Endothelial cell of umbilical vein (primary cell): Measurements from ENCODE around the gene AKAP12. TPM values are rescaled to one million over a fixed set of nuclear protein-coding genes. Genes with fewer than 3 reads are reported as not detected.
"Not testable (repeated sequence)": the region's sequence is repeated elsewhere in the genome, so short reads cannot be mapped to it uniquely, and the experiment has no call there.

Source experiments
- BruUV-seq: library from RNA; stranded (reverse); fragments of 400-500 nt; replicated peaks from 2 replicates; lab custom pipeline; 2021; lab: Mats Ljungman, UMichigan
- CTCF ChIA-PET: fragments of 300-600, 350-600 bp; sonication (Branson Sonifier 250); formaldehyde crosslinking; loops from one replicate; lab custom pipeline; 2021; ENCODE audit warnings: antibody characterized with exemption, inconsistent platforms; lab: Charles Lee
- POLR2A ChIA-PET: fragments of 300-600, 350-600 bp; sonication (Branson Sonifier 250); formaldehyde crosslinking; loops from one replicate; lab custom pipeline; 2021; ENCODE audit warnings: antibody characterized with exemption, inconsistent platforms; lab: Charles Lee
- DNase-seq: peaks from one replicate; pipeline ENCODE4 v3.0.0-alpha.2; 2011; ENCODE audit warnings: low read depth, low spot score
- FAIRE-seq: peaks from 2 replicates; lab custom pipeline; 2011; peaks lifted over from hg19 to GRCh38; lab: Jason Lieb, UNC
- H2AFZ ChIP-seq: 2 replicates; pipeline ENCODE4 v1.6.0; 2012; ENCODE audit warnings: low read depth, low read length, control low read depth, inconsistent platforms
- H3K27ac ChIP-seq: 2 replicates; pipeline ENCODE4 v1.5.1; 2011; ENCODE audit warnings: low read depth, mild to moderate bottlenecking, control low read depth, low read length, moderate library complexity; ENCODE audit not compliant: insufficient read depth
- H3K27me3 ChIP-seq, 2 experiments: 2 replicates each; pipeline versions ENCODE4 v1.6.0 to v1.6.1; 2011; ENCODE audit warnings: low read length in 2 of 2, mixed read lengths in 1 of 2; ENCODE audit not compliant: control insufficient read depth in 2 of 2, insufficient read depth in 2 of 2
- H3K36me3 ChIP-seq, 2 experiments: 2 replicates in 1 of 2; 3 replicates in 1 of 2; pipeline ENCODE4 v1.5.1; 2011; ENCODE audit warnings: low read length in 2 of 2, mild to moderate bottlenecking in 1 of 2, moderate library complexity in 1 of 2; ENCODE audit not compliant: control insufficient read depth in 2 of 2, insufficient read depth in 2 of 2; ENCODE audit errors: extremely low read depth in 1 of 2
- H3K4me1 ChIP-seq: 3 replicates; pipeline ENCODE4 v1.5.1; 2011; ENCODE audit warnings: mild to moderate bottlenecking, low read length; ENCODE audit not compliant: control insufficient read depth, insufficient read depth; ENCODE audit errors: extremely low read depth
- H3K4me2 ChIP-seq: 2 replicates; pipeline ENCODE4 v1.6.1; 2011; ENCODE audit warnings: low read length, control low read depth, mixed read lengths; ENCODE audit not compliant: insufficient read depth
- H3K4me3 ChIP-seq, 3 experiments: fragments of 200-600 bp in 1 of 3; sonication (generic), shearing (Covaris generic) in 1 of 3; replicated peaks in 1 of 3; 2 replicates each; pipeline ENCODE4 v1.5.1; 2011 to 2016; ENCODE audit warnings: control low read depth in 3 of 3, low read length in 3 of 3, mild to moderate bottlenecking in 2 of 3, inconsistent platforms in 1 of 3, low read depth in 1 of 3, moderate library complexity in 1 of 3; ENCODE audit not compliant: insufficient read depth in 1 of 3
- H3K79me2 ChIP-seq: 2 replicates; pipeline ENCODE4 v1.6.0; 2012; ENCODE audit warnings: low read length, inconsistent platforms; ENCODE audit not compliant: control insufficient read depth, insufficient read depth
- H3K9ac ChIP-seq: replicated peaks from 2 replicates; pipeline ENCODE3; 2011; ENCODE audit warnings: low read length, control low read depth; ENCODE audit not compliant: insufficient read depth; ENCODE audit errors: extremely low read depth
- H3K9me1 ChIP-seq: replicated peaks from 3 replicates; pipeline ENCODE4 v1.6.0; 2011; ENCODE audit warnings: mild to moderate bottlenecking, low read length; ENCODE audit not compliant: control insufficient read depth, insufficient read depth; ENCODE audit errors: extremely low read depth
- H3K9me3 ChIP-seq: replicated peaks from 2 replicates; pipeline ENCODE4 v1.5.1; 2012; ENCODE audit warnings: low read length, inconsistent platforms; ENCODE audit not compliant: control insufficient read depth, insufficient read depth
- H4K20me1 ChIP-seq: replicated peaks from 2 replicates; pipeline ENCODE3; 2011; ENCODE audit warnings: mild to moderate bottlenecking, low read length; ENCODE audit not compliant: control insufficient read depth, insufficient read depth; ENCODE audit errors: extremely low read depth
- EZH2 ChIP-seq: IDR thresholded peaks from 2 replicates; pipeline ENCODE4 v1.6.1; 2012; ENCODE audit warnings: borderline replicate concordance, low read depth, mild to moderate bottlenecking, moderate library complexity, low read length, inconsistent platforms; ENCODE audit not compliant: severe bottlenecking
- dilution Hi-C: fragments of 300-500 bp; cut with MboI; formaldehyde crosslinking; loops from one replicate; pipeline ENCODE4 v1.15.0; 2019; ENCODE audit warnings: low sequenced_read_pairs; ENCODE audit not compliant: extremely low pct_ligation_motif_present
- intact Hi-C: fragments of 100-400 bp; cut with micrococcal nuclease; formaldehyde crosslinking; loops from one replicate; pipeline ENCODE4 v1.10.0; 2022
- polyA plus RNA-seq, 4 experiments: library from polyadenylated mRNA; depleted of rRNA in 3 of 4; stranded (reverse) in 3 of 4; unstranded in 1 of 4; fragments of >200 nt; gene quantifications; 2 replicates each; pipeline versions ENCODE4 v1.2.1 to v1.2.3, GENCODE V29; 2011 to 2012; ENCODE audit warnings: missing spikeins in 1 of 4
- total RNA-seq: library from RNA; stranded (reverse); gene quantifications from 2 replicates; pipeline ENCODE4 v1.2.3, GENCODE V29; 2021
- TF ChIP-seq, protein P1 (sequence below): IDR thresholded peaks from 2 replicates; pipeline ENCODE4 v1.6.1; 2011; ENCODE audit not compliant: insufficient read depth, insufficient read length

AKAP12 gene
- total and polyA plus RNA-seq, 2 donors (not counting 3 experiments of a cell fraction or from before 2014, with no cell fraction given), result 46.9 to 340 TPM

DNA sequence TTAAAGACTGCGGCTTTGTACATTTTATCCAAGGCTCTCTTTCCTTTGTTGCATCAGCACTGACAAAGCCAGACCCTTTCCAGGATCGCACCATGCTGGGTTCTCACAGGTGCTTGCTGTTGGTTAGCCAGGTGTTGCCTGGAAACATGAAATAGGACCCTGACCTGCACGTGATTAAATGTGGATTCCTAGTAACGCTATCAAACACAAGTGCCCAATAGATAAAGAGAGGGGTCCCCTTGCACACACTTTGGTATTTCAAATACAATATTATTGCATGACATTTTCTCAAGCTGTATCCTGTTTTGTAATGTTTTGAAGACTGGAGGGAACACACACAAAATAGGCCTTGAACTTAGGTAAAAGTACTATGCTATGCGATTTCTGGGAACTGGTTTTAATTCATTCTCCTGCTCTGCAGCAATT lies 73.3 kb downstream of the AKAP12 start:
- FAIRE-seq (no peak), DNase-seq (peak; percentile 94)
- CTCF ChIA-PET, result interaction anchor here (2.2 kb wide), 1 partner anchor 11 kb away, joined by 11 read pairs; no protein-coding TSS in a partner anchor

DNA sequence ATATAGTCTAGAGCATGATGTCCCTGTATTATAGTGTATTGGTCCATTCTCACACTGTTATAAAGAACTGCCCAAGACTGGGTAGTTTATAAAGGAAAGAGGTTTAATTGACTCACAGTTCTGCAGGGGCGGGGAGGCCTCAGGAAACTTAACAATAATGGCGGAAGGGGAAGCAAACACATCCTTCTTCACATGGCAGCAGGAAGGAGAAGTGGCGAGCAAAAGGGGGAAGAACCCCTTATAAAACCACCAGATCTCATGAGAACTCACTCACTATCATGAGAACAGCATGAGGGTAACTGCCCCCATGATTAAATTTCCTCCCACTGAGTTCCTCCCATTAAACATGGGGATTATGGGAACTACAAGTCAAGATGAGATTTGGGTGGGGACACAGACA lies 75.9 kb downstream of the AKAP12 start:
- DNase-seq, H2AFZ ChIP-seq, H3K36me3 ChIP-seq, FAIRE-seq, H4K20me1 ChIP-seq, H3K9me1 ChIP-seq, H3K9ac ChIP-seq, H3K27me3 ChIP-seq, H3K27ac ChIP-seq, CTCF ChIA-PET, intact Hi-C loops, POLR2A ChIA-PET, H3K4me2 ChIP-seq, H3K4me3 ChIP-seq, BruUV-seq, H3K4me1 ChIP-seq, dilution Hi-C loops, H3K9me3 ChIP-seq: not testable (repeated sequence)
- H3K79me2 ChIP-seq, result peaks cover 15% of the 10 kb centered on the region

More for the DNA sequence above, 73.3 kb downstream of the AKAP12 start:
- H3K9ac ChIP-seq, result no peak overlapping the region
- POLR2A ChIA-PET, result no interaction called here
- no peak overlapping the region for H2AFZ ChIP-seq
- no peak overlapping the region for H3K4me2 ChIP-seq
- TF ChIP-seq, protein P1, sequence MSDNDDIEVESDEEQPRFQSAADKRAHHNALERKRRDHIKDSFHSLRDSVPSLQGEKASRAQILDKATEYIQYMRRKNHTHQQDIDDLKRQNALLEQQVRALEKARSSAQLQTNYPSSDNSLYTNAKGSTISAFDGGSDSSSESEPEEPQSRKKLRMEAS, result peak; percentile 31
- TF ChIP-seq EZH2, result no peak
- H3K79me2 ChIP-seq, result peaks cover 15% of the 10 kb centered on the region
- no peaks in the 10 kb centered on the region for H4K20me1 ChIP-seq
- no peak overlapping the region for H3K27ac ChIP-seq
- H3K9me1 ChIP-seq, result no peaks in the 10 kb centered on the region
- peaks cover 0 to 2% of the 10 kb centered on the region in 2 experiments for H3K36me3 ChIP-seq
- intact Hi-C loops, result no loop called here
- no TSS peak for BruUV-seq
- no peaks in the 10 kb centered on the region for H3K4me1 ChIP-seq
- no peaks in the 10 kb centered on the region for H3K27me3 ChIP-seq
- dilution Hi-C loops, result no loop called here
- no peaks in the 10 kb centered on the region for H3K9me3 ChIP-seq
- no peak overlapping the region for H3K4me3 ChIP-seq
